ENCODE data around the gene PLAC8L1. TPM values are rescaled to one million over a fixed set of nuclear protein-coding genes. Genes with fewer than 3 reads are reported as not detected.

The PLAC8L1 gene
- polyA plus RNA-seq, 1 donor (not counting 4 experiments of a cell fraction or from before 2014, with no cell fraction given): 0.69 TPM

DNA sequence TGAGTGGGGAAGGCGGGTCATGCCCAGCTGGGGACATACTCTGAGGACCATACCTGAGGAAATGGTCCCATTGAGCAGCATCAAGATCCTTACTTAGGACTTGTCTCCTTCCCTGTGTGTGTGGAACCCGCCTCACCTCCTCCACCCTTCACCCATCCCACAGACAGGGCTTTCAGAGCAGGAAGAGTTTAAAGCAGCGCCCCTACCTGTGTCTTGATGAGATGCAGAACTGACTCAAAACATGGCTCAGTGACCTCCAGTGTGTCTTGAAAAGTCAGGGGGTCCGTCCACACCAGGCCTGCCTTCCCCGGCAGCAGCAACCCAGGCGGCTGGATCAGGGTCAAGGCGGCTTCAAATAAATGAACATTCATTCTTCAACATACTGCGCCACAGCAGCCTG, 38.4 kb downstream of the PLAC8L1 start:
- Histone ChIP-seq H3K9me3 (ENCODE audit: control insufficient read depth, low read depth, low read length) (no peaks in the 10 kb centered on the region), H3K79me2 (ENCODE audit: control insufficient read depth, insufficient read depth, low read length) (no peaks in the 10 kb centered on the region), H3K4me3 (ENCODE audit: control insufficient read depth in 2 of 3, extremely low read depth in 1 of 3, insufficient read depth in 2 of 3, low read depth in 1 of 3, low read length in 3 of 3) (no peak overlapping the region), H2AFZ (ENCODE audit: control insufficient read depth, low read length) (no peak overlapping the region), H3K27ac (ENCODE audit: control insufficient read depth, insufficient read depth, low read length) (no peak overlapping the region), H3K4me1 (ENCODE audit: control insufficient read depth, extremely low read depth, insufficient read depth, low read length) (peaks cover 11% of the 10 kb centered on the region), H4K20me1 (ENCODE audit: control insufficient read depth, extremely low read depth, insufficient read depth, low read length) (no peaks in the 10 kb centered on the region), H3K4me2 (ENCODE audit: control insufficient read depth, extremely low read depth, insufficient read depth, low read depth, low read length) (no peak overlapping the region), H3K9ac (ENCODE audit: control insufficient read depth, extremely low read depth, insufficient read depth, low read length) (no peak overlapping the region), H3K9me1 (ENCODE audit: control insufficient read depth, extremely low read depth, insufficient read depth, low read length) (no peaks in the 10 kb centered on the region), H3K27me3 (ENCODE audit: control insufficient read depth, extremely low read depth, insufficient read depth, low read length) (no peaks in the 10 kb centered on the region), H3K36me3 (ENCODE audit: control insufficient read depth in 2 of 2, extremely low read depth in 1 of 2, insufficient read depth in 2 of 2, low read length in 2 of 2) (peaks cover 30 to 40% of the 10 kb centered on the region in 2 experiments)
- FAIRE-seq: no peak
- dilution Hi-C loops (cut with MboI; ENCODE audit: extremely low pct_ligation_motif_present, low sequenced_read_pairs): no loop called here
- DNase-seq (ENCODE audit: low read depth, low spot score): no peak
- TF ChIP-seq, protein P1, sequence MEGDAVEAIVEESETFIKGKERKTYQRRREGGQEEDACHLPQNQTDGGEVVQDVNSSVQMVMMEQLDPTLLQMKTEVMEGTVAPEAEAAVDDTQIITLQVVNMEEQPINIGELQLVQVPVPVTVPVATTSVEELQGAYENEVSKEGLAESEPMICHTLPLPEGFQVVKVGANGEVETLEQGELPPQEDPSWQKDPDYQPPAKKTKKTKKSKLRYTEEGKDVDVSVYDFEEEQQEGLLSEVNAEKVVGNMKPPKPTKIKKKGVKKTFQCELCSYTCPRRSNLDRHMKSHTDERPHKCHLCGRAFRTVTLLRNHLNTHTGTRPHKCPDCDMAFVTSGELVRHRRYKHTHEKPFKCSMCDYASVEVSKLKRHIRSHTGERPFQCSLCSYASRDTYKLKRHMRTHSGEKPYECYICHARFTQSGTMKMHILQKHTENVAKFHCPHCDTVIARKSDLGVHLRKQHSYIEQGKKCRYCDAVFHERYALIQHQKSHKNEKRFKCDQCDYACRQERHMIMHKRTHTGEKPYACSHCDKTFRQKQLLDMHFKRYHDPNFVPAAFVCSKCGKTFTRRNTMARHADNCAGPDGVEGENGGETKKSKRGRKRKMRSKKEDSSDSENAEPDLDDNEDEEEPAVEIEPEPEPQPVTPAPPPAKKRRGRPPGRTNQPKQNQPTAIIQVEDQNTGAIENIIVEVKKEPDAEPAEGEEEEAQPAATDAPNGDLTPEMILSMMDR (optimal IDR thresholded peaks at IDR 0.05 in 1 of 3, IDR thresholded peaks at IDR 0.05 in 1 of 3, conservative IDR thresholded peaks at IDR 0.05 in 1 of 3; ENCODE audit: extremely low read depth in 1 of 3, insufficient read depth in 2 of 3, low read length in 3 of 3): no peak
- no peak for TF ChIP-seq EZH2 (IDR thresholded peaks at IDR 0.05; ENCODE audit: low read length)

DNA sequence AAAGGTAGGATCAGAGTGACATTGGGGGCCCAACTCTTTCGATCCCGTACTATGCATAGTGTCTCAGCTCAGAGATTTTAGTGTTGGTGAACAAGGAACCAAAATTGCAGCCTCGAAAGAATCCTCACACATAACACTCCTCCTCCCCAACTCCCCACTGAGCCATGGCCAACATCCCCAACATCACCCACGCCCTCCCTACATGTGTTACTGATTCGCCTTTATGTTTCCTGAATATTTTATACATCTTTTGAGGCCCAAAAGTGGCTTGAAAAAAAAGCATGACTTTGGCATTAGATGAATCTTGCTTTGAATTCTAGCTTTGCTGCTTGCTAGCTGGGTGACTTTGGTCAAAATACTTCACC, 45.2 kb downstream of the PLAC8L1 start:
- FAIRE-seq: no peak
- H3K36me3 ChIP-seq (ENCODE audit: control insufficient read depth in 2 of 2, extremely low read depth in 1 of 2, insufficient read depth in 2 of 2, low read length in 2 of 2): peaks cover 46 to 74% of the 10 kb centered on the region in 2 experiments
- TF ChIP-seq, protein P1 (optimal IDR thresholded peaks at IDR 0.05 in 1 of 3, IDR thresholded peaks at IDR 0.05 in 1 of 3, conservative IDR thresholded peaks at IDR 0.05 in 1 of 3; ENCODE audit: extremely low read depth in 1 of 3, insufficient read depth in 2 of 3, low read length in 3 of 3): no peak
- no peak for TF ChIP-seq EZH2 (IDR thresholded peaks at IDR 0.05; ENCODE audit: low read length)

More for the DNA sequence above, 45.2 kb downstream of the PLAC8L1 start:
- no peaks in the 10 kb centered on the region for H3K4me1 ChIP-seq (ENCODE audit: control insufficient read depth, extremely low read depth, insufficient read depth, low read length)
- DNase-seq (ENCODE audit: low read depth, low spot score): no peak
- H3K9me3 ChIP-seq (ENCODE audit: control insufficient read depth, low read depth, low read length): no peaks in the 10 kb centered on the region
- H3K79me2 ChIP-seq (ENCODE audit: control insufficient read depth, insufficient read depth, low read length): no peaks in the 10 kb centered on the region
- no peak overlapping the region for H3K4me3 ChIP-seq (ENCODE audit: control insufficient read depth in 2 of 3, extremely low read depth in 1 of 3, insufficient read depth in 2 of 3, low read depth in 1 of 3, low read length in 3 of 3)
- no peak overlapping the region for H2AFZ ChIP-seq (ENCODE audit: control insufficient read depth, low read length)
- H3K4me2 ChIP-seq (ENCODE audit: control insufficient read depth, extremely low read depth, insufficient read depth, low read depth, low read length): no peak overlapping the region
- H3K27ac ChIP-seq (ENCODE audit: control insufficient read depth, insufficient read depth, low read length): no peak overlapping the region
- H3K27me3 ChIP-seq (ENCODE audit: control insufficient read depth, extremely low read depth, insufficient read depth, low read length): no peaks in the 10 kb centered on the region
- no peaks in the 10 kb centered on the region for H3K9me1 ChIP-seq (ENCODE audit: control insufficient read depth, extremely low read depth, insufficient read depth, low read length)
- dilution Hi-C loops (cut with MboI; ENCODE audit: extremely low pct_ligation_motif_present, low sequenced_read_pairs): no loop called here
- H4K20me1 ChIP-seq (ENCODE audit: control insufficient read depth, extremely low read depth, insufficient read depth, low read length): no peaks in the 10 kb centered on the region
- H3K9ac ChIP-seq (ENCODE audit: control insufficient read depth, extremely low read depth, insufficient read depth, low read length): no peak overlapping the region
